ENCODE results near the gene PER1.

DNA sequence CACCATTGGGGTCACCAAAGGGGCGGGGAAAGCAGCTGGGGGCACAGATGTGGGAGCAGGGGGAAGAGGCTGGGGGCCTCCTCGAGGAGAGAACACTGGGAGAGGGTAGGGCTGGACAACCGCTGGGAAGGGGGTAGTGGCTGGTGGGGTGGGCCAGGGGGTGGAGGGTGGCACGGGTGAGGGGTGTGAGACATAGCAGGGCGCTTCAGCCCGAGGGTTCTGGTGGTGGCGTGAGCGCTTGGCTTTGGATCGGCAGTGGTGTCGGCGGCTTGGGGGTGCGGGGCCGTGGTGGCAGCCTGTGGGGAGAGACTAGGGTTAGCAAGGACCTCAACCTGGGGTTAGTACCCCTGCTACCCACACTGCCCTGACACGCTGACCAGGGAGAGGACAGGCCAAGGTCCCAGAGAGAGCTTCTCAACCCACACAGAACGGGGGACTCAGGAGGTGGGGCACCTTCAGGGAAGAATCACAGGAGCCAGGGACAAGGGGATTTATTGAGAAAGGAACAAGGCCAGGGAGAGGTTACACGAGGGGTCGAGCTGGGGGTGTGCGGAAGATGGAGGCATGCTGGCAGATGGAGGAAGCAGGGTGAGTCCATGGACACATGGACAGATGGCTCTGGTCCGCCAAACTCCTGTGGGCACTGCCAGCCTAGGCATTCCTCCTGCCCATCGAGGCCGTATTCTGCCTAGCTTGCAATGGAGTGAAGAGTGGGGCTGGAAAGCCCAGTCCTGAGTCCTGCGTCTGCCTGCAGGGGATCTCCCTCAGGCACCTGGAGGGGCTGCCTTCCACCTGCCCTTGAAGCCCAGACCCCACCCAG lies 8.4 kb downstream of the PER1 start:
- TF ChIP-seq, protein P1, sequence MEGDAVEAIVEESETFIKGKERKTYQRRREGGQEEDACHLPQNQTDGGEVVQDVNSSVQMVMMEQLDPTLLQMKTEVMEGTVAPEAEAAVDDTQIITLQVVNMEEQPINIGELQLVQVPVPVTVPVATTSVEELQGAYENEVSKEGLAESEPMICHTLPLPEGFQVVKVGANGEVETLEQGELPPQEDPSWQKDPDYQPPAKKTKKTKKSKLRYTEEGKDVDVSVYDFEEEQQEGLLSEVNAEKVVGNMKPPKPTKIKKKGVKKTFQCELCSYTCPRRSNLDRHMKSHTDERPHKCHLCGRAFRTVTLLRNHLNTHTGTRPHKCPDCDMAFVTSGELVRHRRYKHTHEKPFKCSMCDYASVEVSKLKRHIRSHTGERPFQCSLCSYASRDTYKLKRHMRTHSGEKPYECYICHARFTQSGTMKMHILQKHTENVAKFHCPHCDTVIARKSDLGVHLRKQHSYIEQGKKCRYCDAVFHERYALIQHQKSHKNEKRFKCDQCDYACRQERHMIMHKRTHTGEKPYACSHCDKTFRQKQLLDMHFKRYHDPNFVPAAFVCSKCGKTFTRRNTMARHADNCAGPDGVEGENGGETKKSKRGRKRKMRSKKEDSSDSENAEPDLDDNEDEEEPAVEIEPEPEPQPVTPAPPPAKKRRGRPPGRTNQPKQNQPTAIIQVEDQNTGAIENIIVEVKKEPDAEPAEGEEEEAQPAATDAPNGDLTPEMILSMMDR (IDR thresholded peaks at IDR 0.05) = no peak
- TF ChIP-seq POLR2A (IDR thresholded peaks at IDR 0.05) = no peak

Data from body of pancreas (tissue), 4 donors.